Urothelium cell line (cell line): ENCODE measurements around the gene ZNF524.
"Not testable (repeated sequence)": the region's sequence is repeated elsewhere in the genome, so short reads cannot be mapped to it uniquely, and the experiment has no call there.

ENCODE experiments used
- DNase-seq: peaks from one replicate; pipeline ENCODE4 v3.0.0; 2011; ENCODE audit warnings: low spot score, mixed read lengths
- FAIRE-seq: peaks from 2 replicates; lab custom pipeline; 2011; peaks lifted over from hg19 to GRCh38; lab: Jason Lieb, UNC

ZNF524 gene, protein sequence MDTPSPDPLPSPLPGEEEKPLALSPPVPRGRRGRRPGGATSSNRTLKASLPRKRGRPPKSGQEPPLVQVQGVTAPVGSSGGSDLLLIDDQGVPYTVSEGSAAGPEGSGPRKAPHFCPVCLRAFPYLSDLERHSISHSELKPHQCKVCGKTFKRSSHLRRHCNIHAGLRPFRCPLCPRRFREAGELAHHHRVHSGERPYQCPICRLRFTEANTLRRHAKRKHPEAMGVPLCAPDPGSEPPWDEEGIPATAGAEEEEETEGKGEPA

DNA sequence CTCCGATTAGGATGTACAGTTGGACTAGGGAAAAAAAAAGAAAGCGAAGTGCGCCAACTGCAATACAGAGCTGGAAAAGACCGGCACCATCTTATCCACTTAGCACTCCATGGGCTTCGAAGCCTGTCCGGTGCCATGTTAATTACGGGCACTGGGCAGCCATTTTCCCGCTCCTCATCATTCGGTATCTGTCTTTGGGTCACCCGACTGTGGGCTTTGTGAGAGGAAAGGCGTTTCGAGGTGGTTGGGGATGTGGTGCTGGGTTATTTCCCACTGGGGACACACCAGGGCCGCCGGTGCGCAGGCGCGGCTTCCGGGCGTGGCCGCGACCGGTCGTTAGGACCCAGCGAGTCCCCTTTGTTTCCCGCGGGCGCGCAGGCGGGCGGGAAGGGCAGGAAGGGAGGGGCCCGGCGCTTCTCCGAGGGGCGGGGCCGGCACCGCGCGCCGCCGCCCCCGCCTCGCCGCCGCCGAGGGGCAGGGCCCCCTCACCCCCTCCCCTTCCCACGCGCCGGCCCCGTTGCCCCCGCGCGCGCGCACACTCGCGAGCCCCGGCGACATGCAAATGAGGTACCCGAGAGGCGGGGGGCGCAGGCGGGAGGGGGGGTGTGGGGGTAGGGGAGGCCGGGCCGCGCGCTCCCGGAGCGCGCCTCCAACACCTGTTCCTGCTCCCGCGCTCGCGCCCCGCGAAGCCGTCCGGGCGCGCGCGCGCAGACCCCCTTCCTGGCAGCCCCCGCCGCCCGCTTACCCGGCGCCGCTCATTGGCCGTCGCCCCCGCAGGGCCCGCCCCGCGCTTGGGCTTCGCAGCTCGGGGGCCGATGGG, at the start of gene ZNF524:
TSS of gene ZNF524 (plus strand) at position 447 of the 820 bp plus-strand sequence. CDS start 1,825 bp downstream, outside the sequence.
- peak; percentile 88 for DNase-seq
- FAIRE-seq, result peak; percentile 37

DNA sequence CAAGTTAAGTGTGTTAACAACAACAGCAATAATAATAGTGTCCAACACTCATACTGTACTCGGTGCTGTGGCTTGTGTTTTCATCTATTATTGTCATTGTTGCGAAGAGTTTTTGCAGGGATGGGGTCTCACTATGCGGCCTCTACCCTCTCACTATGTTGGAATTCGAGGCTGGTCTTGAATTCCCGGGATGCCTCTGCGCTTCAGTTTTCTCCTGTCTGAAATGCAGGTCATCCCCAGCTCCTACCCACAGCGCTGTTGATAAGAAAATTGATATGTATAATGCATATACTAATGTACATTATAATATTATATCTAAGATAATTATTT, 49.8 kb upstream of the ZNF524 start:
- DNase-seq, result no peak
- FAIRE-seq, result no peak

DNA sequence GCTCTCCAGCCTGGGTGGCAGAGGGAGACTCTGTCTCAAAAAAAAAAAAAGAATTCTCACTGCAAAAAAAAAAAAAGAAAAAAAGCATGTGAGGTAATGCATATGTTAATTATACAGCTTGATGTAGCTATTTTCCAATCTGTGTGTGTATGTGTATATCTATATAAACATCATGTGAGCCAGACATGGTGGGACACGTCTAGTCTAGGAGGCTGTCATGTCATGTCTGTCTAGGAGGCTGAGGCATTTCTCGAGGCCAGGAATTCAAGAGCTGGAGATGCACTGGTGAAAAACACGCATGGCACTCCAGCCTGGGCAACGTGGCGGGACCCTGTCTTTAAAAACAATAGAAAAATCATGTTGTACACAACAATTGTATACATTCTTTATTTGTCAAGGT, 47.9 kb upstream of the ZNF524 start:
- DNase-seq (no peak), FAIRE-seq (no peak)

DNA sequence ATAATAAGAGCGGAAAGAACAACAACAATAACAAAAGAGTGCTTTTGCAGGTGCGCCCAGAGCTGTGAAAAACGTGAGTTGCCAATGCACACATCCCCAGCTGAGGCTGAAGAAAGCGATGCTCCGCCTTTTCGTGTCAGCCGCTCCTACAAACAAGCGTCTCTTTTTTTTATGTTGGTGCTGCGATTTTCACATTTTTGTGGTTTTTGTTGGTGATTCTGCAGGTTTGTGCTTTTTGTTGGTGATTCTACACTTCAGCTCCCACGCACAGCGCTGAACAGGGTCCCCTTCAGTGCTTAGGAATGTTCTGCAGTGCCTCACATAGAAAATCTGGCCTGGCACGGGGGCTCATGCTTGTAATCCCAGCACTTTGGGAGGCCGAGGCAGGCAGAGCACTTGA, 47.5 kb upstream of the ZNF524 start:
- DNase-seq (peak; percentile 73), FAIRE-seq (no peak)

DNA sequence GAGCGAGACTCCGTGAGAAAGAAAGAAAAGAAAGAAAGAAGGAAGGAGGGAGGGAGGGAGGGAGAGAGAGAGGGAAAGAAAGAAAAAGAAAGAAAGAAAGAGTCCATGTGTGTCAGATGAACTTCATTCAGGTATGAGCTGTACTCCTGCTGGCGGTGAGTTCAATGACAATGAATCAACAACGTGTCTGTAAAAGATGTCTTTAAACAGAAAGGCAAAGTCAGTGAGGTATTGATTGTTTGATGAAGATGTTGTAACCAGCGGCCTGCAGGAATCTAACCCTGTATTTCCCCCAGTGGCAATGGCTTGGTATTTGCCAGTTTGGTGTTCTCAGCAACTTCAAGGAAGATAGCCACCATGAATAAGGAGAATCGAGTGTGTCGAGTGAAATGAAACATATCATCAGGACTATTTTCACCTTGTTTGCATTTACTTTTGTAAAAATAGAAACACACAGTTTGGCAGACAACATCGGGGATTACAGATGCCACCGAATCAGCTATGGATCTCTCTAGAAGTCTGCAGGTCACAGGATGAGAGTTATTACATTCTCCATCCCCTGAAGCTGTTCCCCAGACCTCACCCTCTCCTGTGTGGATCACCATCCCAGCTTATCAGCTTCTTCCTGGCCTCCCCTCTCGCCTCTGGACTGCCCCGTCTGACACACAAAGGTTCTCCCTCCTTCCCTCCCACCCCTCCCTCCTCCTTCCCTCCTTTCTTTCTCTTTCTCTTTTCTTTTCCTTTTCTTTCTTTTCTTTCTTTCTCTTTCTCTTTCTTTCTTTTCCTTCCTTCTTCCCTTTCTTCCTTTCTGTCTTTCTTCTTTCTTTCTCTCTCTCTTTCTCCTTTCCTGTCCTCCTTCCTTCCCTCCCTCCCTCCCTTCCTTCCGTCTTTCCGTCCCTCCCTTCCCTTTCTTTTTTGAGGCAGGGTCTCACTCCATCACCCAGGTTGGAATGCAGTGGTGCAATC, 46.6 kb upstream of the ZNF524 start:
- no peak for DNase-seq
- FAIRE-seq, result no peak

DNA sequence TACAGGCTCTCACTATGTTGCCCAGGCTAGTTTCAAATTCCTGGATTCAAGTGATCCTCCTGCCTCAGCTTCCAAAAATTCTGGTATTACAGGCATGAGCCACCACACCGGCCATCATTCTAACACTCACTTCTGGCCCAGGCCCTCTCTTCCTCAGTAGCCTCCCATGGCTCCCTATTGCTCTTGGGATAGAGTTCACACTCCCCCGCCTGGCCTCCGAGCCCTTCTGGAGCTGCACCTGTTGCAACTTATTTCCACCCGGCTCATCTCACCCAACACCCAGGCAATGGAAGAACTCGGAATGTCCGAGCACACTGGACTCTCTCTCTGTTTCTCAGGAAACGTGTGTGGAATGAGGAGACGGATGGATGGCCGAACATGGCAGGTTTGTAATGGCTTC, 45.8 kb upstream of the ZNF524 start:
- DNase-seq (no peak), FAIRE-seq (no peak)

DNA sequence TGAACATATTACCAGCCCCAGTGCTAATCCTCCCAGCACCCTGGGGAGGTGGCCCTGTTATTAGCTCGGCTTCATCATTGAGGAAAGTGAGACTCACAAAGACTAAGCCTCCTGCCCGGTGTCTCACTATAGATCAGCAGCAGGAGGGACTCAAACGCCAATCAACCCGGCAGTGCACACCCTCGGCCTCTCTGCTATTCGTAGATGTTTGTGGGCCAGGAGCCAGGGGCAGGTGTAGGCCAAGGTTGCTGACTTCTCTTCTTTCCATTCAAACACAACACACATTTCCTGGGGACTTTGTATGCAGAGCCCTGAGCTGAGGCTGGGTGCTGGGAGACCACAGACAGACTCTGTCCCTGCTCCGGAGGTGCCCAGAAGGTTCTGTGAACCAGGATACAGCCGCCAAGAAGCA, 45.3 kb upstream of the ZNF524 start:
- no peak for DNase-seq
- no peak for FAIRE-seq

DNA sequence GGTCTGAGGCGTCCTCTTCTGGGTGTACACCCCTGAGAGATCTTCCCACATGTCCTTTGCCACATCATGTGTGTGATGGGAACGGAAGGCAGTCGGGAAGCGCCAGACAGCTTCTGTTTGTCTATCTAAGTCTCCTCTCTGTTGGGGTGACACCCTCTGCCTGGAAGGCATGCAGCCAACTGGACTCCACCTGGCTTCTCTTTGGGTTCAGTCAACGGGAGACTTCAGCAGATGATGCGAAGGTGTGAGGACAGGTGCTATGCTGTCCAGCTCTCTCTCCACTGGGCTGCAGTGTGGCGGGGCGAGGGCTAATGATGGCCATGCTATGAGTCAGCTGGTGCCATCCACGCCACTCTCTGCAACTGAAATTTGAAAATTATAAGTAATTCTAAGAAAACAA, 40.4 kb upstream of the ZNF524 start:
- FAIRE-seq (no peak), DNase-seq (no peak)

DNA sequence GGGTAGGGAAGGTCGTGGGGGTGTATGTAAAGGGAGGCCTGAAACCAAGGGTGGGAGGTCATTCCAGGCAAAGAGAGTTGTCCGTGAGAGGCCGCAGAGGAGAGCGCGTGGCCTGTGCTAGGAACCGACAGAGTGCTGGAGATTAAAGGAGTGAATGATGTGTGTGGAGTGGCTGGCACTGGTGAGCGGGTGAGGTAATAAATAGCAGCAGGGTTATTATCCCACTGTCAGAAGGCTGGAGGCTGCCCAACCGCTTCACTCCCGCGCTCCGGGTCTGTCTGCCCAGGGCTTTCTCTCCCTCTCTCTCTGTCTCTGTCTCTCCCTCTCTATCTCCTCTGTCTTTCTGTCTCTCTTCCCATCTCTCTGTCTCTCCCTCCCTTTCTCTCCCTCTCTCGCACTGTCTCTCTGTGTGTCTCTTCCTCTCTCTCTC, 36.8 kb upstream of the ZNF524 start:
- FAIRE-seq (no peak), DNase-seq (no peak)

DNA sequence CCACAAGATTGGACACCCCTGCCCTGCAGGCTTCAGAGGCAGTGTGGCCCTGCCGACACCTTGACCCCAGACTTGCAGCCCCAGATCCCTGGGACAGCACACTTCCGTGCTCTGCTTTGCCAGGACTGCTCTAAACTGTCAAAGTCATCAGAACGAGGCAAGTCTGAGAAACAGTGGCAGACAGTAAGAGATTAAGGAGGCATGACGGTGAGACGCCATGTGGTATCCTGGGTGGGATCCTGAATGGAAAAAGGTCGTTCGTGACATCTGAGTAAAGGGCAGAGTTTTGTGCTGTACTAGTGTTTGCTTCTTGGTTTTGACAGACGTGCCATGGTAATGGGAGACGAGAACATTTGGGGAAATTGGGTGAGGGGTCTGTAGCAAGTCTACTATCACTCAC, 33.3 kb upstream of the ZNF524 start:
- FAIRE-seq, result no peak
- no peak for DNase-seq

DNA sequence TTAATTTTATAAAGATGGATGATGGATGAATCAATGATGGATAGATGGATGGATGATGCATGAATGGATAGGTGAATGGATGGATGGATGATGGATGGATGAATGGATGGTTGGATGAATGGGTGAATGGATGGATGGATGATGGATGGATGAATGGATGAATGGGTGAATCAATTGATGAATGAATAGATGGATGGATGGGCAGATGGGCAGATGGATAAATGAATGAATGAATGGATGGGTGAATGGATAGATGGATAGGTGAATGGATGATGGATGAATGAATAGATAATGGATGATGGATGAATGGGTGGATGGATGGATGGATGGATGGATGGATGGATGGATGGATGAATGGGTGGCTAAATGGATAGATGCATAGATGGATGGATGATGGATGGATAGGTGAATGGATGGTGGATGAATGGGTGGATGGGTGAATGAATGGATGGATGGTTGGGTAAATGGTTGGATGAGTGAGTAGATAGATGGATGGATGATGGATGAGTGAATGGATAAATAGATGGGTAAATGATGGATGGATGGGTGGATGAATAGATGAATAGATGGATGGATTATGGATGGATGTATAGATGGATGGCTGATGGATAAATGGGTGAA, 32.3 kb upstream of the ZNF524 start:
- DNase-seq (no peak), FAIRE-seq (peak; percentile 48)

DNA sequence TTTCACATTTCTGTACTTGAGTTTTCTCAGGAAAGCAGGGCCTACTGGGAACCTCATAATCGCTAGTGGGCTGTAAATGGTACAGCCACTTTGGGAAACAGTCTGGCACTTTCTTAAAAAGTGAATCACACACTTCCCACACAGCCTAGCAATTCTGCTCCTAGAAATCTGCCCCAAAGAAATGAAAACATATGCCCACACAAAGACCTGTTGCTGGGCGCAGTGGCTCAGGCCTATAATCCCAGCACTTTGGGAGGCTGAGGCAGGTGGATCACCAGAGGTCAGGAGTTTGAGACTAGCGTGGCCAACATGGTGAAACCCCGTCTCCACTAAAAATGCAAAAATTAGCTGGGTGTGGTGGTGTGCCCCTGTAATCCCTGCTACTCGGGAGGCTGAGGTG, 30.6 kb upstream of the ZNF524 start:
- not testable (repeated sequence) for DNase-seq, FAIRE-seq

DNA sequence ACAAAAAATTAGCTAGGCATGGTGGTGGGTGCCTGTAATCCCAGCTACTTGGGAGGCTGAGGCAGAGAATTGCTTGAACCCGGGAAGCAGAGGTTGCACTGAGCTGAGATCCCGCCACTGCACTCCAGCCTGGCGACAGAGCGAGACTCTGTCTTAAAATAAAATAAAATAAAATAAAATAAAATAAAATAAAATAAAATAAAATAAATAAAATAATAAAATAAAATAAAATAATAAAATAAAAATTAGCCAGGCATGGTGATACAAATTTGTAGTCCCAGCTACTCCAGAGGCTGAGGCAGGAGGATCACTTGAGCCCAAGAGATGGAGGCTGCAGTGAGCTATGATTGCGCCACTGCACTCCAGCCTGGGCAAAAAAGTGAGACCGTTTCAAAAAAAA, 26.2 kb upstream of the ZNF524 start:
- not testable (repeated sequence) for DNase-seq, FAIRE-seq

DNA sequence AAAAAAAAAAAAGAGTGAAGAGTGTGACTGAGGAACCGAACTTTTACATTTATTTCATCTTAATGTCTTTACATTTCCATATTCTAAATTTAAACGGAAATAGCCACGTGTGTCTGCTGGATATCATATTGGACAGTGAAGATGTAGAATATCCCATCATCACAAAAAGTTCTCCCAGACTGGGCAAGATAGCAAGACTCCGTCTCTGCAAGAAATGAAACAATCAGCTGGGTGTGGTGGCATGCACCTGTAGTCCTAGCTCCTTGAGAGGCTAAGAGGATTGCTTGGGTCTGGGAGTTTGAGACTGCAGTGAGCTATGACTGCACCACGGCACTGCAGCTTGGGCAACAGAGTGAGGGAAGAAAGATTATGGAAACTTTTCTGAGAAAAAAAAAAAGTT, 23.3 kb upstream of the ZNF524 start:
- no peak for FAIRE-seq

DNA sequence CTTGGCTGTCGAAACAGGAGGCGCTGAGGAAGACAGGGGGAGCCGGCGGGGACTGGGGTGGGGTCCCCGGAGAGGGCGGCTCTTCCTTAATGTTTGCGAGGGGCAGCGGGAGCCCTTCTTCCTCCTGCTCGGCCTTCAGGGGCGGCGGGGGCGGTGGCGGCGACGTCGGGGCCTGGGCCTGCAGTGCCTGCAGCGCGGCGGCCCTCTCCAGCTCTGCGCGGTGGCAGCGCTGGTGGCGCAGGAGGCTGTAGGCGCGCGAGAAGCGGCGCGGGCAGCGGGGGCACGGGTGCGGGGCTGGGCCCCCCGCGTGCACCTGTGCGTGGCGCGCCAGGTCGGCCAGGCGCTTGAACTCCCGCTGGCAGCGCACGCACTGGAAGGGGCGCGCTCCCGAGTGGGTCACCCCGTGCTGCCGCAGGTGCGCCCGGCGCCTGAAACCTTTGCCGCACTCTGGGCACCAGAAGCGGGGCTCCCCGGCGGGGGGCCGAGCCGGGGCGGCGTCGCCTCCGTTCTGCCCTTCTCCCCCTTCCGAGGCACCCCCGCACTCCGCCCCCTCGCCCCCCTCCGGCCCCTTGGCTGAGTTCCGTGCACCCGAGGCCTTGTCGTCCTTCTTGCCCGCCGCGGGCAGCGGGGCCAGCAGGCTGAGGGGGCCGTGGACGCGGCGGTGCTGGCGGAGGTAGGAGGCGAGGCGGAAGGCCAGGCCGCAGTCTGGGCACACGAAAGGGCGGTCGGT, 21.9 kb upstream of the ZNF524 start:
- FAIRE-seq (no peak), DNase-seq (no peak)

More for the DNA sequence above, 23.3 kb upstream of the ZNF524 start:
- DNase-seq, result no peak

DNA sequence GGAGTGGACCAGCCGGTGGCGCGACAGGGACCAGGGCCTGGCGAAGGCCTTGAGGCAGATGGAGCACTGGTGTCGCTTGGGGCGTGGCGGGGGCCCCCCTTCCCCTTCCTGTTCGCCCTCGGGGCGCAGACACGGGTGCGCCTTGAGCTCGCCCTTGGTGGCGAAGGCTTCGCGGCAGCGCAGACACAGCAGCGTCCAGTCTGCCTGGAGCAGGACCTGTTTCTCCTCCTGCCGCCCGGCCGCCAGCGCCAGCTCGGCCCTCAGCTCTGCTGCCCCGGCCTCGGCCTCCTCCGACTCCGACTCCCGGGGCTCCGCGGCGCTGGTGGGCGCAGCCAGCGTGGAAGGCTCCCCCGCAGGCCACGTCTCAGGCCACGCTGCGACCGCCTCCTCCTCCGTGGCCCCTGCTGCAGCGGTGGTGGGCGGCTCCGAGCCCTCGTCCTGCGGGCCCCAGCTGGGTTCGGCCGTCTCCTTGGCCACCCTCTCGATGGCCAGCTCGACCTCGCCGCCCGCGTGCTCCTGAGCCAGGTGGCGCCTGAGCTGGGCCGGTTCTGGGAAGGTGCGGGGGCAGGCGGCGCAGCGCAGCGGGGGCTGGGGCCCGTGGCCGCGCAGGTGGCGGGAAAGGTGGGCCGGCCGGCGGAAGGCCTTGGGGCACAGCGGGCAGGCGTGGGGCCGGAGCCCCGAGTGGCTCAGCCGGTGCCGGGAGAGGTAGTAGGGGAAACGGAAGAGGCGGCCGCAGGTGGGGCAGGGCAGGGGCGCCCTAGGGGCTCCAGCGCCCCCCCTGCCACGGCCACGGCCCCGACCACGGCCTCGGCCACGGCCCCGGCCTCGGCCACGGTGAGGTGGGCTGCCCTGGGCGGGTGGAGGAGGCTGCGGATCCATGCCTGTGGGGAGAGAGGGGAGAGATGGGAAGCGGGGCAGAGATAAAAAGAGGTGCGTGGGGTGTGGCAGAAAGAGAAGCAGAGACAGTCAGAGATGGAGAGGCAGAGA, 21.0 kb upstream of the ZNF524 start:
- FAIRE-seq, result no peak
- DNase-seq, result no peak

DNA sequence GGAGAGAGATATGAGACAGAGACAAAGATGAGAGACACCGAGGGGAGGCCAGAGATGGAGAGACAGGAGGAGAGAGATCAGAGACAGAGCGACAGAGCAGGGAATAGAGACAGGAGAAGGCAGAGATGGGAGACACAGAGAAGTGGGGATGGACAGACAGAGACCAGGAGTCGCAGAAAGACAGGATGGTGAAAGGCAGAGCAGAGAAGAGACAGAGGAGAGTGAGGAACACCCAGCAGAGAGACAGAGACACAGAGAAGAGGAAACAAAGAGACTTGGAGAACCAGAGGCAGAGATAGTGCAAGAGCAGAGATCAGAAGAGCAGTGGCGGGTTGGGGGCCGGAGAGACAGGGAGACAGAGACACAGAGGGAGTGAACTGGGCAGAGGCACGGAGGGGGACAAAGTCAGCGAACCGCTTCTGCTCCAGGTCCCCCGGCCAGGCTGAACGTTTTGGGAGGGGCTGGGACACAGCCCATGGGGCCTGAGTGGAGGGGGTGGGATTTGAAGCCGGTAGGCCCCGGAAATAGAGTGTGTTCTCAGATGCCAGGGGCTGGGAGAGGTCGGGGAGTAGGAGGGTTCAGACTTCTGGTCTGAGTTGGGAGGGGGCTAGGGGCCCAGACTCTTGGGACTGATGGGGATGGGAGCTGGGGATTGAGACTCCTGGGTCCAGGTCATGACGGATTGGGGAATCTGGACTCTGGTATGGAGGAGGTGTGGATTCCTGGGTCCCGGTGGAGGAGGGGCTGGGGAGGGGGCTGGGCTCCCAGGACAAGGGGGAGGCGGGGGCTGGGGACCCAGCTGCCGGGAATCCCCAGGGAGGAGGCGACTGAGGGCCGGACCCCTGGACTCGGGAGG, 20.1 kb upstream of the ZNF524 start:
- no peak for FAIRE-seq
- peak; percentile 30 for DNase-seq

DNA sequence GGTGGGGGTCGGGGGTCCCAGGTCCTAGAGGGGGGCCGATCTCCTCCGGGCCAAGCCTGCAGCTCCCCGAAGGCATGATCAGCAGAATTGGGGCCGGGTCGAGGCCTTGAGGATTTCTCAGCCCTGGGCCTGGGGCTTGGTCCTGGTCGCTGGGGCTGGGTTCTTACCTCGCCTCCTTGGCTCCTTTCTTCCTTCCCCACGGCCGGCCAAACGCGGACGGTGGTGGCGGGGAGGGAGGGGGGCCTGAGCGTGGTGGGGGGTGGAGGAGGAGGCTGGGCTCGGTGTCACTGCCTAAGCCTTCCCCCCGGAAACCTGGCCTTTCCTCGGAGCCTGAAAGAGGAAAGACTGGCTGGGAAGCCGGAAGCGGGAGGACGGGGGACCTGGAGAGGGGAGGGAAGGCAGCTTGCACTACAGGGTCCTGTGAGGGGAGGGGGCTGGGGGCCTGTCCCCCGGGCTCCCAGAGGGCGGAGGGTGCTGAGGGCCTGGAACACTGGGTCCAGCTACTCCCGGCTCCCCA, 19.4 kb upstream of the ZNF524 start, which contains the start of gene ZNF579:
TSS of gene ZNF579 (minus strand) at position 221 of the 517 bp plus-strand sequence. CDS start 1,209 bp downstream, outside the sequence.
- peak; percentile 81 for DNase-seq
- peak; percentile 76 for FAIRE-seq
